Stimulated activated CD4-positive, alpha-beta T cell treated with anti-CD3 and anti-CD28 coated beads, Interleukin-1b, Interleukin-23, amount 100 ng/mL, for 48 hours (primary cell): ENCODE data around the gene SPATA32.
A peak's percentile ranks its signal among the peaks of the same experiment; 100 is the strongest.
"Not testable (repeated sequence)": the region's sequence is repeated elsewhere in the genome, so short reads cannot be mapped to it uniquely, and the experiment has no call there.

Experiments used
- DNase-seq: peaks from one replicate; pipeline ENCODE4 v3.0.0-alpha.2; 2020

SPATA32 gene

GRCh38 chr17:45270828-45271418 lies 9.0 kb upstream of the SPATA32 start:
- DNase-seq, result peak; percentile 56

GRCh38 chr17:45269912-45270311 lies 8.0 kb upstream of the SPATA32 start:
- no peak for DNase-seq

GRCh38 chr17:45267436-45268055 lies 5.7 kb upstream of the SPATA32 start:
- no peak for DNase-seq

- no peak for DNase-seq
Observed at GRCh38 chr17:45266372-45266926, 4.6 kb upstream of the SPATA32 start.

GRCh38 chr17:45265821-45266220 lies 3.9 kb upstream of the SPATA32 start:
- DNase-seq, result no peak

GRCh38 chr17:45264988-45265387 lies 3.1 kb upstream of the SPATA32 start:
- DNase-seq, result no peak

GRCh38 chr17:45264430-45264829 lies 2.5 kb upstream of the SPATA32 start:
- DNase-seq, result no peak

- DNase-seq, result no peak
Observed at GRCh38 chr17:45263477-45263860, 1.6 kb upstream of the SPATA32 start.

- DNase-seq, result no peak
Observed at GRCh38 chr17:45262516-45263476, 902 bp upstream of the SPATA32 start.

GRCh38 chr17:45260204-45260783 lies 1.6 kb downstream of the SPATA32 start:
- DNase-seq, result no peak

- no peak for DNase-seq
Observed at GRCh38 chr17:45258981-45259380, 2.9 kb downstream of the SPATA32 start.

GRCh38 chr17:45257115-45257514 lies 4.8 kb downstream of the SPATA32 start:
- no peak for DNase-seq

- no peak for DNase-seq
Observed at GRCh38 chr17:45256114-45256966, 5.6 kb downstream of the SPATA32 start.

GRCh38 chr17:45255358-45255757 lies 6.5 kb downstream of the SPATA32 start:
- no peak for DNase-seq

GRCh38 chr17:45253879-45254278 lies 8.0 kb downstream of the SPATA32 start:
- DNase-seq, result no peak

- not testable (repeated sequence) for DNase-seq
Observed at GRCh38 chr17:45253237-45253636, 8.7 kb downstream of the SPATA32 start.

GRCh38 chr17:45251931-45252330 lies 10.0 kb downstream of the SPATA32 start:
- no peak for DNase-seq

- peak; percentile 82 for DNase-seq
Observed at GRCh38 chr17:45248132-45248957, 13.5 kb downstream of the SPATA32 start.

- peak; percentile 98 for DNase-seq
Observed at GRCh38 chr17:45247429-45248131, 14.3 kb downstream of the SPATA32 start.

GRCh38 chr17:45246861-45247428 lies 14.9 kb downstream of the SPATA32 start:
- no peak for DNase-seq
